HL-60 (cell line): Measurements from ENCODE around the gene COX18.

Experiments
- DNase-seq, 2 experiments: peaks; one replicate each; pipeline ENCODE4 v3.0.0-alpha.2; 2010 to 2020; ENCODE audit warnings: low read depth in 1 of 2, low spot score in 1 of 2
- H3K27ac ChIP-seq: fragments of 250-450 bp; sonication (Bioruptor Pico); replicated peaks from 2 replicates; pipeline ENCODE4 v1.5.1; 2020; ENCODE audit warnings: mild to moderate bottlenecking, moderate library complexity
- H3K27me3 ChIP-seq: fragments of 250-450 bp; sonication (Bioruptor Pico); 2 replicates; pipeline ENCODE4 v1.5.1; 2021; ENCODE audit warnings: mild to moderate bottlenecking, moderate library complexity; ENCODE audit not compliant: insufficient read depth, poor library complexity, severe bottlenecking
- H3K4me3 ChIP-seq: replicated peaks from 2 replicates; pipeline ENCODE4 v1.5.1; 2011; ENCODE audit warnings: mild to moderate bottlenecking, control low read depth, low read length; ENCODE audit not compliant: insufficient read depth
- CTCF ChIP-seq: IDR thresholded peaks from one replicate; pipeline ENCODE4 v1.5.1; 2011; ENCODE audit warnings: low read length, control low read depth, inconsistent platforms; ENCODE audit not compliant: insufficient read depth
- GABPA ChIP-seq: IDR thresholded peaks from 2 replicates; pipeline ENCODE4 v1.6.1; 2012; ENCODE audit warnings: low read depth
- POLR2AphosphoS5 ChIP-seq: IDR thresholded peaks from 2 replicates; pipeline ENCODE4 v1.6.1; 2012; ENCODE audit warnings: low read depth
- REST ChIP-seq: IDR thresholded peaks from 2 replicates; pipeline ENCODE4 v1.6.1; 2012; ENCODE audit warnings: low read depth; ENCODE audit not compliant: insufficient replicate concordance
- SPI1 ChIP-seq: IDR thresholded peaks from 2 replicates; pipeline ENCODE4 v1.6.1; 2012; ENCODE audit warnings: low read depth, mild to moderate bottlenecking, borderline replicate concordance

Gene COX18

DNA sequence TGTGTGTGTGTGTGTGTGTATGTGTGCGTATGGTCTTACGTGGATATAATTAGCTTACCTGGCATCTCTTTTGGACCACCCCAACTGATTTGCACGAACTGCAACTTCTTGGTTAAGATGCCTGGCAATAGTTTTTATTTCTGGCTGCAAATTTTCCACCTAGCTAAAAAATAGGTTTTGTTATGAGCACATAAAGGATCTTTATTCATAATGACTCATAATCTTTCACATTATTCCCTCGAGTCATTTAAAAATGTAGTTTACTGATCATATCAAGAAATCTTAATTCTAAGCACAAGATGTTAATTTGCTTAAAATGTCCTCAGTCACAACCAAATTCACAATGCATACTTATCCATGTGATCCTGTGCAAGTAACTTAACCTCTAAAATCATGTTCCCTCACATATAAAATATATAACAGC lies 1.5 kb downstream of the COX18 start:
- DNase-seq = no peak
- Histone ChIP-seq H3K4me3 (peak overlapping the region; percentile 70), H3K27me3 (no peaks in the 10 kb centered on the region), H3K27ac (peak overlapping the region; percentile 97)
- TF ChIP-seq CTCF (no peak), REST (no peak), SPI1 (no peak), POLR2AphosphoS5 (no peak), GABPA (no peak)

- Histone ChIP-seq H3K27me3 (no peaks in the 10 kb centered on the region), H3K27ac (no peak overlapping the region), H3K4me3 (no peak overlapping the region)
- TF ChIP-seq SPI1 (no peak), POLR2AphosphoS5 (no peak), GABPA (no peak), REST (no peak), CTCF (no peak)
- no peak for DNase-seq
Measured at GRCh38 chr4:73066928-73067327, 2.6 kb downstream of the COX18 start.

DNA sequence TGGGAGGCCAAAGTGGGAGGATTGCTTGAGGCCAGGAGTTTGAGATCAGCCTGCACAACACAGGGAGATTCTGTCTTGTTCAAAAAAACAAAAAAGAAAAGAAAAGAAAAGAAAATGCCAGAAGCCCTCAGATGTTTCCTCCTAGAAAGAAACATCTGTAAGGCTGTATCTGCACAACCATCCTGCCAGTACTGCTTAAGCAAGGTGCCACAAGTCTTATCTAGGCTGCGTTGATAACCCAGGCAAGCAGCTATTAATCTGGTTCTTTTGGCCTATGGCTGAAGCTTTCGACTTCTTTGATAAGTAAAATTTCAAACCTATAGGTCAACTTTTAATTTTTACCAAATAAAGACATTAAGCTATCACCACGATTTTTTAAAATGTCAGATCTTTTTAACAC lies 3.1 kb downstream of the COX18 start:
- Histone ChIP-seq H3K4me3 (no peak overlapping the region), H3K27ac (no peak overlapping the region), H3K27me3 (no peaks in the 10 kb centered on the region)
- DNase-seq = no peak
- TF ChIP-seq POLR2AphosphoS5 = no peak
- TF ChIP-seq SPI1 = no peak
- TF ChIP-seq GABPA = no peak
- no peak for TF ChIP-seq CTCF
- no peak for TF ChIP-seq REST
